GM18909 (cell line): ENCODE measurements around the gene AGT.

Experiments used
- ATAC-seq: cut with Tn5 transposase; IDR thresholded peaks from one replicate; pipeline ENCODE4 v1.9.1; 2021; ENCODE audit warnings: mild to moderate bottlenecking; ENCODE audit not compliant: unreplicated experiment, poor library complexity

AGT gene

DNA sequence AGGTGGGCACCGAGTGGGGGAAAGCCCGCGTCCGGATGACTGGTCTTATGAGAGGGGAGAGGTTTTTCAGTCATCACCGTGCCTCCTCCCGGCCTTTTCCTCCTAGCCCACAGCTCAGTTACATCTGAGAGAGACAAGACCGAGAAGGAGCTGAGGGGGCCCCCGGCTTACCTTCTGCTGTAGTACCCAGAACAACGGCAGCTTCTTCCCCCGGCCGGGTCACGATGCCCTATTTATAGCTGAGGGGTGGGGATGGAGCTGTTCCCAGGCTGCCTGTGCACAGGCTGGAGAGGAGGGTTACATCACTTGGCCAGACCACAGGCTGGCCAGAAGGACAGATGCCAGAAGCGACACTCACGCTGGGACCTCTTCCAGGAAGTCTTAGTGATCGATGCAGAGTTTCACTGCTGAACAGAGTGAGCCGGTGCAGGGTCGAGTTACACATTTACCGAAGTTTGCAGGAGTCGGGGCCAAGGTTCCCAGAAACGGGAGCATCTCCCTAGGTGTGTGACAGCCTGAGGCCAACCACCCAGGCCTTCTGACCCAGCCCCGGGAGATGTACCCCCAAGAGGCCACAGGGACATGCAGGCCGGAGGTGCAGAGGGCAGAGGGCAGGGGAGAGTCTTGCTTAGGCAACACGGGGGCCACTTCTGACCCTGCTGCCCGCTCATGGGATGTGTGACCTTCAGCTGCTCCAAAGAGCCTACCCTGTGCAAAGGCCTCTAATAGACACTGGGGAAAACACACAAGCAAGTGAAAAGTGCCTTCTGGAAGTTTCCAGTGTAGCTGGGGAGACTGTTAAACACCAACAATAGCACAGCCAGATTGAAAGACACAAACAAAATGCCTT is at the start of gene AGT:
Gene AGT, minus strand, starts transcription at position 208 of the 850 bp plus-strand sequence. CDS start 3,299 bp downstream, outside the sequence.
- no peak for ATAC-seq

- ATAC-seq: no peak
These were observed 47.7 kb upstream of the AGT start for GRCh38 chr1:230761443-230762167.

- ATAC-seq: no peak
These were observed 46.5 kb upstream of the AGT start for GRCh38 chr1:230760360-230760827.

- ATAC-seq: no peak
These were observed 45.6 kb upstream of the AGT start for GRCh38 chr1:230759369-230760065.

DNA sequence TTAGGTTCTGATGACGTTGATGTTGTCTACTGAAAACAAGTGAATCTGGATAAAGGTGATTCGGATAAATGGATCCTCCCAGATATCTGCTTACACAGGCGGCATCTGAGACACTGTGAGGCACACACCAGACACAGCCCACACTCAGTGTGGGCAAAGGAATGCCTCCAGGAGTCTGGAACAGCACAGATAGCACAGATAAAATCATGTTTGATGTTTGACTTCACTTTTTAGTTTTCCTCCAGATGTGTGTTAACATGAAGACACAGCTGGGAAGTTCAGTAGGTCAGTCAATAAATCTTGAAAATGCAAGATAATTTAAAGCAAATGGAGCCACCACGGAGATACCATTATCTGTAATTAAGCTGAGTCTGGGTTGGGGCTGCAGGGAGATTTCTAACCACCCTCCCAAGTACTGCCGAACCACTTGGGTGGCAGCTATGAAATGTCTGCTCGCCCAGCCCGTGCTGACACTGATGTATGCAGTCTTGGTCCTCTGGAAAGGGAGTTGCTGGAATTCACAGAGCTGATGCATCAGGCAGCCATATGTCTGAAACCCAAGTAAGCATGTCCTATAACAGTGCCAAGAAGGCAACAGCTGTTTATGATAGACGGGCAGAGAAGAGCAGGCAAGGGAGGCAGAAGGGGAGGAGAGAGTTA is 44.9 kb upstream of the AGT start:
- no peak for ATAC-seq

DNA sequence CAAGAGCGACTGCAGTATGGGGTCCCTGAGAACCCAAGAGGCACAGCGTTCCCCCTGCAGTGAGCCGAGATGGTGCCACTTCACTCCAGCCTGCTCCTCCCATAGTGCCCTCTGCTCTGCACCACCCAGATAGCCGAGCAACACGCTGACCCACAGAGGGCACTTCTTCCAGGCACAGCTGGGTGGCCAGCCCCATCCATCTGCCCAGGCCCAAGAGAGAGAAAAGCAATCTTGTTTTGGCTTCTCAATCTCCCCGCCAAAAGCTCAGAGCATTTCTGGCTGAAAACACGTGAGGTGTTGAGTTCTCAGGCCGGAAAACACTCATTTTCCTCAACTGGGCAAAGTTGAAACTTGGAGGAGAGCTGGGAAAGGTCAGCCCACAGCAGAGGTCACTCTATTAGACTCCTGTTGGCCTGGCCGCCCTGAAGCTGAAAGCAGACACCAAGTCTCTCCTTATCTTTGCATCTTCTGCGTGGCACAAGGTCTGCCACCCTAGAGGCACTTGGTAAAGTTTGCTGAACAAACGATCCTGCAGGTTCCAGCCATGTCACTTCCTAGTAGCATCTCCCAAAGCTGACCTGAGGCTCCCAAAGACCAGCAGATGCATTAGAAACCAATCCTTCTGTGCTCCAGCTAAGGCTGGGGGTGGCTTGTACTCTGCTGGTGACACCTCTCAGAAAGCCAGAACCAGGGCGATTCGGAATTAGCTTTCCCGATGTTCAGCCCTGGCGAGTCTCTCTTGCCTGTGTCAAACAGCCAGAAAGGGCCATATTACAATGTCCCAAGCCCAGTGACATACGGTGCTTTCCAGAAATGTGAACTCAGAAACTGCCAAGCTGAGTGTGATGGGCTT is 44.2 kb upstream of the AGT start:
- no peak for ATAC-seq

GRCh38 chr1:230754796-230755195 is 40.9 kb upstream of the AGT start:
- no peak for ATAC-seq

DNA sequence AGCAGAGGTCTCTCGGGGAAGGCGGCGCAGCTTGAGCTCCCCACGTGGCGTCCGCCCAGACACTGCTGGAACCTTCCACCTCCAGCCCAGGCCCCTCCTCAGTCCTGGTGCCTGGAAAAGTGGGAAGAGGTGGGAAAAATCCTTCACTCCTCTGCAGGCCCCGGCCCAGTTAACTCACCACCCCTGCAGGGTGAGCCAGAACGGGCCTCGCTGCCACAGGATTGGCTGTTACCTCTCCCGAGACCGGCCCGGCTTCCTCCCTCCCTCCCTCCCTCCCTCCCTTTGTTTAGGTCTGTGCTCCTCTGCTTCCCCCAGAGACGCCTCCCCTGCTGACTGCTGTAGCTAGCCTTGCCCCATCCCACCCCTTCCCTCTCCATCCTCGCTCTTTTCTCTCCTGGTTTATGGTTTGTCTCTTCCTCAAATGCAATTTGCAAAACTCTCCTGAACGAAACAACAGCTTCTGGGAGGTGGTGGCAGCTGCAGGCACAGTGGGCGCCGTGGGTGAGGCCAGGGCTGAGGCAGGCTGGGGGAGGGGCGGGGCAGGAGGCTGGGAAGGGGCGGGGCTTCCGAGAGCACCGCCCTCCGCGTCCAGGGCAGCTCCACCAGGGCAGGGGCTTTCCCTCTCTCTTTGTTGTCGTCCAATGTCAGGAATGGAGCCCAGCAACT is 39.8 kb upstream of the AGT start:
- peak; percentile 69 for ATAC-seq

DNA sequence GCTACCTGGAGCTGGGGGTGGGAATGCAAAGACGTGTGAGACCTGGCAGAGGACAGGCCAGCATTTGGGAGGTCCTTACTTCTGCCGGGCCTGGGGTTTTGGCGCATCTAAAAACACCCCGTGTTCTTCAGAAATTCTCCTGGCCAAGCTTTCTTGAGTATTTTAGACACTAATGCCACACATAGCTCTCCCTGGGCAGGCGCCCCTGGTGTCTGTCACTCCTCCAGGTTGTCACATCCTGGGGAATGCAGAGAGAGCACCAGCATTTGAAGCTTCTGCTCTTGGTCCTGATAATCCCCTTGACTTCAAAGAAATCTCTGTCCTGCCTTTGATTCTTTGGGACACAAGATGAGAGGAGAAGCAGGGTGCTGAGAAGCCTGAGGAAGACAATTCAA is 39.3 kb upstream of the AGT start:
- no peak for ATAC-seq

DNA sequence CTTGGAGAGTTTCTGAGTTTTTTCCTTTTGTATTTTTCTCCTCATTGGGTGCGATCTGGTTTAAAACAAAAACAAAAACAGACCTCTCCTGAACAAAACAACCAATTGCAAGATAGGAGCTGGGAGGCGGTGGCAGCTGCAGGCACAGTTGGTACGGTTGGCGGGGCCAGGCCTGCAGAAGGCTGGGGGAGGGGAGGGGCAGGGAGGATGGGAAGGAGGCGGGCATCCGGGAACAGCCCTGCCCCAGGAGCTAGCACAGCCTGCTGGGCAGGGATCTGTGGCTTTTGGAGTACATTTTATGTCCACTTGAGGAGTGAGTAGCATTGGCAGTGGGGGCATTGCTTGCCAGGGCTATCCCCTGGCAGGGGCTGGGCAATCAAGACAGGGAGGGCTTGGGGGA is 38.5 kb upstream of the AGT start:
- ATAC-seq: no peak

- ATAC-seq: no peak
These were observed 37.2 kb upstream of the AGT start for GRCh38 chr1:230750986-230751625.

DNA sequence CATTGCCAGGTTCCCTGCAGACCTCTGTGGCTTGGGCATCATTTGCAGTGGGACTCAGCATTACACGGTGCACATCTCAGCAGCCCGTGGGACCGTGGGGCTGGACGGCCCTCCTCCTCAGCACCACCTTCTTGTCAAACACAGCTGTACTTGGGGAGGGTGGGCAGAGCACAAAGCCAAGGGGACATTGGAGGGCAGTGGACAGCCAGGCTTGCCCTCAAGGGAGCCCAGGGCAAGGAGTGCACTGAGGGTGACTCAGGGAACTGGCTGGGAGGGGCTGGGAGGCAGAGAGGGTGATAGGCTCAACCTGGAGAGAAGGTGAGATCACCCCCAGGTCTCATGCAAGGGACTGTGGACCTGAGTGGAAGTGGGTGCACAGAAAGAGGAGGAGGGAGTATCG is 36.7 kb upstream of the AGT start:
- no peak for ATAC-seq

DNA sequence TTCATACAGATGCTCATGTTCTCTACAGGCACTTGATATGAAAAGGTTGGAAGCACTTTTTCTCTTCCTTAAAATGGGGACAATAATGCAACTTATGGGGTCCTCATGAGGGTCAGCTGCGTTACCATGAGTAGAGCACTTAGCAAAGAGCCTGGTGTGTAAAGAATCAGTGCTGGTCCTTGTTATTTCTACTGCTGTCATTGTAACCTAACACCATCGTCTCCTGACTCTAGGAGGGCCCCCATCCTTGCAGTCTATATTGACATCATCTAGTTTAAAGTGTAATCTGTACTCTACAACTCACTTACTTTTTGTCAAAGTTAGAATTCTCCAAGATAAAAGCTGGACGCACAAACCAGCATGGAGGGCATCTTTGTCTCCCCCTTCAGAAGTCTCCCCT is 35.7 kb upstream of the AGT start:
- no peak for ATAC-seq

DNA sequence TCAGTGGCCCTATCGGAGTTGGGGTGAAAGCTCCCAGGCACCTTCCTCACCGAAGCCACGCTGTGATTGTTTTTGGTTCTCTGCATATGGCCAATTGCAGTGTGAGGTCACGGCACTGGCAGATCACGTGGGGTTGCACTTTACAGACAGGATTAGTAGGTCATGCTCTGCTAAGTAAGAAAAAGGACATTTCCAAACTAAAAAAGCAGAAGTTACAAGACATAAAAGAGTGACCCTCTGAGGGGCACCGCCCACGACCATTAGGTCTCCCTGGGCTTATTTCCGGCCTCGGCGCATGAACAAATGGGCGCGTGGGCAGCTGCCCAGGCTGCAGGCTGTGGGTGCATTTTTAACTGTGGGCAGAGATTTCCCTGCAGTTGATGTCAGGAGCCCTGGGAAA is 35.2 kb upstream of the AGT start:
- ATAC-seq: no peak

DNA sequence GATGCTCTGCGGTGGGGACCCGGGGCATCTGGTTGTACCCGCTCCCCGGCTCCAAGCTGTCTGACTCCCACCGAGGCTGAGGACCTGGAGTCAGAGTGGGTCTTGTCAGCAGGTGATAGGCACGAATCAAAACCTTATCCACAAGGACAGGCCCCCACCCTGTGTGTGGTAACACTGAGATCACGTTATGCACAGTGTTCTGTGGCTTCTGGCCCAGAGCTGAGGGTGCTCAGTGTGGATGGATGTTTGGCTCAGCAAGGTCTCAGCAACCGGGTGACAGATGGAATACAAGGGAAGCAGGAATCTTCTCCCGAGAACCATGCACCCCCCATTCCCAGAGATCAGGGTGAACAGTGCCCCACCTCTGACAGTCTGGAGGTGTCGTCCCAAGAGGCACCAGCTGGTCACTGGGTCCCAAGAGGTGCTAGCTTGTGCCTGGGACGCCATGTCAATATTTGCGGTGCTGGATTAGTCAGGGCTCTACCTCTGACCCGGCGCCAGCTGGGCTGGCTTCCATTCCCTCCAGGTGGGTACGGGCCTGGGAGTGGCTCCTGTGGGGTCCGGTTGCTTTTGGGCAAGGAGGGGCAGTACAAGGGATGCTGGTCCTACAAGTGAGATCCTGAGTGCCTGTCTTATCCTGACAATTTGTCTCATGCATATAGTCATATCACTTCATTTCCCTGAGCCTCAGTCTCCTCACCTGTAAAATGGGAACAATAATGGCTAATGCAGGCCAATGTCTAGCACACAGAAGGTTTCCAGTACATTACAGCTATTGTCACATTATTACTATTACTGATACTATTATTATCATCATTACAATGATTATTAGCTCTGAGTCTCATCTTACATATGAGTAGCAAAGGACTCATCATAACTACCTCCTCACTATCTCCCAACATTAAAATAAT is 34.2 kb upstream of the AGT start:
- no peak for ATAC-seq

DNA sequence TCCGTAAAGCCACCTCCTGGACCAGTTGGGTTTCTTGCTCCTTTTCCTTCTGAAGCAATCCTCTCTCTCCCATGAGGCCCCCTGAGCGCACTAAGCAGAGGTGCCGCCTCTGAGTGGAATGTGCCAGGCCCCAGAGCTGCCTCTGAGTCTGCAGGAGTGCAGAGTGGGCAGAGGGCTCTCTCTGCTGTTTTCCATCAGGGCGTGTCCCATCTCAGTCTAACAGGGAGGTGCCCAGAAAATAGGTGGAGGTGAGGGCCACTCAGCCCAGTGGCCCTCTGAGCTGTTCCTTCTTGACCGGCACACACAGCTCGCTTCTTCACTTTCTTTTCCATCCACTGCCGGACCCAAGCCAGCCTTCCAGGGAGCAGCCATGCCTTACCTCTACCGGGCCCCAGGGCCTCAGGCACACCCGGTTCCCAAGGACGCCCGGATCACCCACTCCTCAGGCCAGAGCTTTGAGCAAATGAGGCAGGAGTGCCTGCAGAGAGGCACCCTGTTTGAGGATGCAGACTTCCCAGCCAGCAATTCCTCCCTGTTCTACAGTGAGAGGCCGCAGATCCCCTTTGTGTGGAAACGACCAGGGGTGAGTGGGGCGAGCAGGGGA is 33.3 kb upstream of the AGT start, which contains the start of gene CAPN9:
Gene CAPN9, plus strand, starts transcription at position 262 of the 604 bp plus-strand sequence. Its CDS starts 109 bp downstream, at position 371.
- ATAC-seq: no peak

GRCh38 chr1:230746617-230747016 is 32.7 kb upstream of the AGT start:
- ATAC-seq: no peak
